GM21723 (cell line): ENCODE measurements around the gene CNPY4.
"Not testable (repeated sequence)": the region's sequence is repeated elsewhere in the genome, so short reads cannot be mapped to it uniquely, and the experiment has no call there.

Experiments used
- ATAC-seq: cut with Tn5 transposase; IDR thresholded peaks from one replicate; pipeline ENCODE4 v1.9.1; 2021; ENCODE audit warnings: mild to moderate bottlenecking, moderate library complexity; ENCODE audit not compliant: unreplicated experiment

Gene CNPY4

GRCh38 chr7:100146350-100146749 is 26.9 kb downstream of the CNPY4 start:
- not testable (repeated sequence) for ATAC-seq

DNA sequence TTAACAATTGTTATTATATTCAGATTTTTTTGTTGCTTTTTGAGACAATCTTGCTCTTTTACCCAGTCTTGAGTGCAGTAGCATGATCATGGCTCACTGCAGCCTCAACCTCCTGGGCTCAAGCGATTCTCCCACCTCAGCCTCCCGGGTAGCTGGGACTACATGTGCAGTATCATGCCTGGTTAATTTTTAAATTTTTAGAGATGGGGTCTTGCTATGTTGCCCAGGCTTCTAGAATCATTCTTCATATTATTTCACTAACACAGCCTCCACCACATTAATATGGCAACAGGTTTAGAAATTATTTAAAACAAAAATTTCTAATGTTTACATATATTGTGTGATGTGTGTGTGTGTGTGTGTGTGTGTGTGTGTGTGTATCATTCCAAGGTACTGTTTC is 27.8 kb downstream of the CNPY4 start:
- no peak for ATAC-seq

DNA sequence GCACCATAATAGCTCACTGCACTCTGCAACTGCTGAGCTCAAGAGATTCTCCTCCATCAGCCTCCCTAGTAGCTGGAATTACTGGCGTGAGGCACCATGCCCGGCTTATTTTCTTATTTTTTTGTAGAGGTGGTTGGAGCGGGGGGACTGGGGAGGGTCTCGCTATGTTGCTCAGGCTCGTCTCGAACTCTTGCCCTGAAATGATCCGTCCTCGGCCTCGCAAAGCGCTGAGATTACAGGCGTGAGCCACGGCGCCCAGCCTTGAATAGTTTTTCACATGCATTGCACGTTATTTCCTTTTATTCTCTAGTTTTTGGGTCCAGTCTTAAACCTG is 28.8 kb downstream of the CNPY4 start:
- ATAC-seq, result no peak

- peak; percentile 98 for ATAC-seq
These were observed 29.3 kb downstream of the CNPY4 start, which contains the start of gene LAMTOR4 for GRCh38 chr7:100148559-100149328. TSS of gene LAMTOR4 (plus strand) at chr7:100148918. CDS start at chr7:100148973, 55 bp downstream.

GRCh38 chr7:100152404-100152803 is 33.0 kb downstream of the CNPY4 start:
- no peak for ATAC-seq

GRCh38 chr7:100152937-100153666 is 33.7 kb downstream of the CNPY4 start:
- ATAC-seq, result no peak

DNA sequence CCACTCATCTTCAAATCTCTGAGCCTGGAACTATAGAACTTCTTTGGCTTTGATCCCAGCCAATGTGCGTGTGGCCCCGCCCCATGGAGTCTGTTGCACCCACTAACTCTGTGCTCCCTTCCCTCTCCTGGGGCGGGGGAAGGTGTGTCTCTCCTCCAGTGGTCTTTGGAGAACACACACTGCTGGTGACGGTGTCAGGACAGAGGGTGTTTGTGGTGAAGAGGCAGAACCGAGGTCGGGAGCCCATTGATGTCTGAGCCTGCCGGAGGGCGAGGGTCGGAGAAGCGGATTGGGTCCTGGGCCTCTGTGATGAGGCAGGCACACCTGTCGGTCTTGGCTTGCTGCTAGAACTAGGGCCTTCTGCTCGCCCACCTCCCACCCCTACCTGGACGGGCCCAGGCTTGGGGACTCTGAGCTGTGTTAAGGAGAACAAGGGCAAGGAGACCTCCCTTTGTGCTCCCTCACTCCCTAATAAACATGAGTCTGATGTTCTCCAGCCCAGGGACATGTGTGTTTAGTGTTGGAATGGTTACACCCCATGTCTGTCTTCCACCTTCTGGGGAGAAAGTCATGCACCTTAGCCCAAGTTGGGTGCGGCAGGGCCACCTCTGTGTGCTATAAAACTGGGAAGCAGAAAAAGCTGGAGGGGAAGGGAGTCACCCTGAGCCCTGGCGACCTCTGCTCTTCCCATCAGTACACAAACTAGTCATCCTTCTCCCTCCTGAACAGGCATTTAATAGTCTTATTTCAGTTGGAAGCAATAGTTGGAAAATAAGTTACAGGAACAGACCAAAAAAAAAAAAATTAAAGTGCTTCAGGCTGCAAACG is 34.5 kb downstream of the CNPY4 start:
- ATAC-seq, result no peak

DNA sequence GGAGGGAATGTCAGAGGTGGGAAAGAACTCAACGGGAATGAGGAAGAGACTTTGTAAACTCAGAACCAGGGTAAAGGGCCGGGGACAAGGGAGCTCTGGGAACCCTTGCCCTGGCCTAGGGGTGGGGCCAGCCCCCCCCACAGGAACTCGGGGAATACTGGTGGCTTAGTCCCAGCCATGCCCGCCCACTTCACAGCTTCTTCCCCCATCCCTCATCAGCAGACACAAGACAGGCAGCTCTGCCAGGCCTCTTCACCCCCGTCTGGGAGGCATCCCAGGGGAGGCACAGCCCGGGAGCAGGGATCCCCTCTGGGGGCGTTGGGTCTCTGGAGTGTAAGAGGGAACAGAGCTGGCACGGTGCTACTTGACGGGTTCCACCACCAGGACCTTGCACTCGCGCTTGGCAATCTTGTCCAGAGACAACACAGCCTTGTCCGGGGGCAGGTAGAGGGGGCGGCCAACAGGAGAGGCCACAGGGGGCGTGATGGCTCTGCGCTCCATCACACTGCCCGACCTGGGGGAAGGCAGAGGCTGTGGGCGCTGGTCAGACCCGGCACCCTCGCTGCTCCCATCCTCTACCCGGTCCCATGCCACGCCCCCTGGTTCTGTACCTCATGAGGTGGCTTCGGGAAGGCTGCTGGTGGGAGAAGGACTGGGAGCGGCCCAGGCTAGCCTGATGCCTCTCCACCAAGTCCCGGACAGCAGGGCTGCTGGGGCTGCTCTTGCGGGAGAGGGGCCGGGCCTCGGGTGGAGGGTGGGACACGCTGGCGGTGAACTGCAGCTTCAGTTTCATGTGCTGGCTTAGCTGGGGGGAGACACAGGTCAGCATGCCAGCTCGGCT is 35.4 kb downstream of the CNPY4 start:
- ATAC-seq, result no peak

DNA sequence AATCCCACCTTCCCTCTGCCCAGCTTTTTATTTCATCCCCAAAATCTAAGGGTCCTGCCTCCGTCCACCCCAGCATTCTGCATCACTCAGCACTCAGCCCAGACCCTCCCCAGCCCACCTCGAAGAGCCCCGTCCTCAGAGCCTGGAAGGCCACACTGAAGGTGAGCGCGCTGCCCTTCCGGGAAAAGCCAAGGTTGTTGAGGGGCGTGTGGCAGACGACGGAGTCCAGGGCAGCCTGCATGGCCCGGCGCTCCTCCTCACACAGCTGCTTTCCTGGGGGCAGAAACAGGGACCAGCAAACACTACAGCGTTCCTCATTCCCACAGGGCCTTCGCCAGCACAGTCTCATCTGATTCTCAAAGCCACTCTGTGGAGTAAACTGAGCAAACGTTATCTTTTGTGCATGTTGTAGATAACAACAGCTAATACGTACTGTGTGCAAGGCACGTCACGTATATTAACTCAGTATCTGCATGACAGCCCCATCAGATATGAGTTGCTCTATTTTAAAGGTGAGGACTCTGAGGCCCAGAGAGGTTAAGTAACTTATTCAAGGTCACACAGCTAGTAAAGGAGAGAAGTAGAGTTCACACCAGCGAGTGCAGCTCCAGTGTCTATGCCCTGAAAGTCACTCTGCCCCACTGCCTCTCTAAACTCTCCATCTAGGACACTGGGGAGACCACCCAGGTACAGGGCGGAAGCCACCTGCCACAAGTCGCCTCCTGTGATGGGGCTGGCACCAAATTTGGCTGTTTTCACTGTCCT is 36.3 kb downstream of the CNPY4 start:
- no peak for ATAC-seq

DNA sequence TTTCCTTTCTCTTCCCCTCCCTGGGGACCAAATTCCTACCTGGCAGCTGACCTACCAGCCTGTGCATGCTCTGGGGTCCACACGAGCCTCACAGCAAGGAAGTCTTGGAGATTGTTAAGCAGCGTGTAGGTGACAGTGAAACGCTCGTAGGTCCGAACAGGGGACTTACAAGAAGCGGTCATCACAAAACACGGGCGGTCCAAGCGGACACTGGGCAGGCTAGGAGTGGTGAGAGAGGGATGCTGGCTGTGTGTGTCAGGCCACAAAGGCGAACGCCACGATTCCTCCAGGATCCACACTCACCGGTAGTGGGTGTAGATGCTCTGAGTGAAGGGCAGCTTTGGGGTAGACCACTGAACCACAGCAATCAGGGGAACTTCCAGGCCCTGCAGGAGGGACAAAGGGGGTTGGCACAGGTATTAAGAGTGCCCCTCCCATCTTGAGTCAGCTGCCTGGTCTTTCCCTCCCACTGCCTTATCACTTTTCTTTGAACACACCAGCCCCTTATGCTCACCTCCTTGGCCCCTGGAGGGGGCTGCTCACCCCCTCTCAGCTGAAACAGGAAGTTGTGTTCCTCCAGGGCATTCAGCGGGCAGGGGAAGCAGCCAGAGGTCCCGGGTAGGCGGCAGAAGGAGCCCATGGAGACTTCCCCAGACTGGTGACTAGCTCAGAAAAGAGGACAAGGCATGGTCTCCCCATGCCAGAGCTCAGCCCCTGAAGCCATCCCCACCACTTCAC is 37.1 kb downstream of the CNPY4 start:
- no peak for ATAC-seq

GRCh38 chr7:100157069-100157333 is 37.6 kb downstream of the CNPY4 start:
- ATAC-seq, result no peak

DNA sequence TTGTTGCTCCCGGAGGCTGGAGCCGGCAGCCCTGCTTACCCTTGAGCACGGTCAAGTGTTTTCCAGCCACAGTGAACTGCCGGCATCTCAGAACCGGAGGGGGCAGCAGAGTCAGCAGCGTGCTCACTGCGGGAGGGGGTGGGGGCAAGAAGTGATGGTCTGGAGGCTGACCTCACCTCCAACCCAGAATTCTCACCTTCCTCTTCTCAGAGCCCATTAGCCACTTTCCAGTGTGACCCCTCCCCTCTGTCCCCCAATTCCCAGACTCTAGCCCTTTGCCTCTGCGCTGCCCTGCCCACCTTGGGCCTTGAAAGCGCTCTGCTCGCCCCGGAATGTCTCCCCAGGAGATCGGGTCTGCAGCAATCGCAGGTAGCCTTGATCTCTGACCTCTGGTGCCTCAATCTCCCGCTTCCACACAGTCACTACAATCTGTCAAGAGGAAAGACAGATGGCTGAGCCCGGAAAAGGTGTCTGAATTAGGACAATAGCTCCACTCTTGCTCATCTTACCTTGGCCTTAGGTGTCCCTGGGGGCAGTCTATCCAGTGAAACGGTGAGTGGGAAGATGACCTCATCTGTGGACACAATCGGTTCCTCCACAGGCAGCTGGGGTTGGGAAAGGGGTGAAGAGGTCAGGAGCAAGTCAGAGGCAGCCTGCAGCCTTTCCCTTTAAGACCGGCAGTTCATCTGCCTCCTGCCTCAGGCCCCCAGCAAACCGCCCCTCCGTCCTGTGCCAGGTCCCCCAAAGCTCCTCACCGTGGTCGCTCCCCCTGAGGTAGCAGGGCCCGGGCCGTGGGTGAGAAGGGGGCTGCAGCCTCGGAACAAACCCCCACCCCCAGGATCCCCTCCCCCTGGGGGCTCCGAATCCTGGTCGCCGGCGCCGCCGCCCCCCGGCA is 38.1 kb downstream of the CNPY4 start:
- peak; percentile 3 for ATAC-seq

GRCh38 chr7:100158229-100159098 is 39.0 kb downstream of the CNPY4 start, which contains the start of gene TRAPPC14:
TSS of gene TRAPPC14 (minus strand) at chr7:100158723. CDS start at chr7:100158499, 224 bp downstream.
- ATAC-seq, result peak; percentile 79

- no peak for ATAC-seq
These were observed 39.7 kb downstream of the CNPY4 start for GRCh38 chr7:100159099-100159623.

GRCh38 chr7:100160067-100160466 is 40.6 kb downstream of the CNPY4 start:
- no peak for ATAC-seq

DNA sequence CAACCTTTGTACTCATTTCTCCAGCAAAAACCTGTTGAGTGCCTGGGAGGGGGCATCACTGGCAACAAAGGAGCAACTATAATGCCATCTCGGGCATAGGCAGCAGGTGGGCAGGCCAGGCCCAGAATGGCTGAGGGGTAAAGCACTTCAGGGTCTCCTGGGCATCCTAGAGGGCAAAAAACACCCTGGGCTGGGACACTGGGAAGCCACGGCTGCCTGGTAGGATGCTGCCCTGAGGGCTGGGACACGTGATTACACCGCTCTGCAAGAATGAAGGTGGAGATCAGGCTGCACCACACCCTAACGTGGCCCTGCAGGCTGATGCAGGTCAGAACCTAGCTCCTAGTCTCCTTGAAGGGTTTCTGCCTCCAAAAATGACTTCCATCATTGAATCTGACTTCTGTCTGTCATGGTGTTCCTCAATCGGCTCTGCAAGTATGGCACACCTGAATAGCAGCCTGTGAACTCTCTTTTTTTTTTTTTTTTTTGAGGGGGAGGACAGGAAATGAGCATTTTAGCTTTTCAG is 43.6 kb downstream of the CNPY4 start:
- no peak for ATAC-seq

DNA sequence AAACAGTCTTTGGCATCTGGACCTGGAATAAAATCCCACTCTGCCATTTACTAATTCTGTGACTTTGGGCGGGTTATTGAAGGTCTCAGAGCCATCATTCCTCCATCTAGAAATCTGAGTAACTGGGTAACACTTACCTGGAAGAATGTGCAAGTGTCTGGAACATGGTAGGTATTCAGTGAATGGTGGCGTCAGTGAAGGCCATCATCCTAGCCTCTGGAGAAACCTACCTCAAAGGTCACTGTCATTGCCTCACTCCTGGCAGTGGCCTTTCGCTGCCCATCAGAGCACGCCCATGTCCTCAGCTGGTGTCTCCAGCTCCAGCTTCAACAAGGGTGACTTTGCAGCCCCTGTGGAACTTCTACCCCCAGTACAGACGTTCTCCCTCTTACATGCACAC is 44.4 kb downstream of the CNPY4 start:
- ATAC-seq, result no peak
